DOHH2 (cell line): ENCODE results near the gene ITGB8.

Experiments
- CTCF ChIP-seq: fragments of 200-600 bp; sonication (generic); IDR thresholded peaks from one replicate; pipeline ENCODE4 v1.5.1; 2014; ENCODE audit warnings: antibody characterized with exemption, mild to moderate bottlenecking, low read depth, low read length; ENCODE audit not compliant: poor library complexity, severe bottlenecking
- EZH2phosphoT487 ChIP-seq: fragments of 200-600 bp; sonication (generic); IDR thresholded peaks from 2 replicates; pipeline ENCODE4 v1.6.1; 2017; ENCODE audit warnings: borderline replicate concordance, mild to moderate bottlenecking, antibody characterized with exemption, low read length, moderate library complexity, mixed read lengths

GRCh38 chr7:20395104-20395503, 64.4 kb downstream of the ITGB8 start:
- TF ChIP-seq CTCF: no peak
- no peak for TF ChIP-seq EZH2phosphoT487
